ENCODE measurements around the gene CHMP5. TPM values are rescaled to one million over a fixed set of nuclear protein-coding genes. Genes with fewer than 3 reads are reported as not detected.
A peak's percentile ranks its signal among the peaks of the same experiment; 100 is the strongest.

Gene CHMP5
- total and polyA plus RNA-seq, 7 experiments from 2014 or later, result 21.4 to 74.6 (median 37.8) TPM

DNA sequence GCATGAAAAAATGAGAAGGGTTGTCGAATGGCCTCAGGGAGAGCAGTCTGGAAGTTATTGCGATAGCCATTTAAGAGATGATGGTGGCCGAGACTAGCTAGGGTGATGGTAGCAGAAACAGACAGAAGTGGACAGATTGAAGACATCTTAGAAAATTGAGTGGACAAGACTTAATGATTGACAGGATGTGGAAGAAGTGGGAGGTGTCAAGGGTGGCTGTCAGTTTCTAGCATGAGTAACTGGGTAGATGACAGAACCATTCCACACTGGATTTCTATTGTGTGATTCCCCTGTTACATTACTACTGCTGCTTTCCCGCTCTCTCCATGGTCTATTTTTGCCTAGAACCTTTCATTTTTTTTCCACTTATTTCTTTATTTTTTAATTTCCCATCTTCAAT is 12.6 kb downstream of the CHMP5 start:
- no peaks in the 10 kb centered on the region for H3K9me3 Mint-ChIP-seq
- Histone ChIP-seq H3K36me3 (ENCODE audit: control insufficient read depth in 2 of 3, insufficient read depth in 3 of 3, low read length in 3 of 3) (peaks cover 21 to 91% (median 39%) of the 10 kb centered on the region in 3 experiments), H3K27me3 (ENCODE audit: control insufficient read depth in 2 of 2, insufficient read depth in 2 of 2, low read length in 2 of 2) (no peaks in the 10 kb centered on the region), H3K9me3 (ENCODE audit: control insufficient read depth in 2 of 3, low read length in 3 of 3) (no peaks in the 10 kb centered on the region), H3K4me1 (ENCODE audit: control insufficient read depth in 2 of 2, insufficient read depth in 2 of 2, low read length in 2 of 2) (no peaks in the 10 kb centered on the region), H3K27ac (ENCODE audit: low read depth, low read length) (no peak overlapping the region), H3K4me3 (ENCODE audit: low read length) (no peak overlapping the region)
- CTCF ChIA-PET, result no interaction called here
- H3K4me1 Mint-ChIP-seq, result peaks cover 7 to 22% (median 8%) of the 10 kb centered on the region in 7 donors
- ATAC-seq (no peak), DNase-seq (no peak)
- H3K4me3 Mint-ChIP-seq, result no peak overlapping the region
- peaks cover 10 to 47% (median 15%) of the 10 kb centered on the region in 5 donors for H3K36me3 Mint-ChIP-seq
- H3K27me3 Mint-ChIP-seq, result no peaks in the 10 kb centered on the region
- POLR2A ChIA-PET, result interaction anchor here (1.1 kb wide), 1 partner anchor 13 kb away, joined by 3 read pairs; the partner anchor contains the start of gene NFX1
- intact Hi-C loops (cut with micrococcal nuclease), result no loop called here
- peak overlapping the region in 2 of 9 donors; percentile 13 to 84 for H3K27ac Mint-ChIP-seq

DNA sequence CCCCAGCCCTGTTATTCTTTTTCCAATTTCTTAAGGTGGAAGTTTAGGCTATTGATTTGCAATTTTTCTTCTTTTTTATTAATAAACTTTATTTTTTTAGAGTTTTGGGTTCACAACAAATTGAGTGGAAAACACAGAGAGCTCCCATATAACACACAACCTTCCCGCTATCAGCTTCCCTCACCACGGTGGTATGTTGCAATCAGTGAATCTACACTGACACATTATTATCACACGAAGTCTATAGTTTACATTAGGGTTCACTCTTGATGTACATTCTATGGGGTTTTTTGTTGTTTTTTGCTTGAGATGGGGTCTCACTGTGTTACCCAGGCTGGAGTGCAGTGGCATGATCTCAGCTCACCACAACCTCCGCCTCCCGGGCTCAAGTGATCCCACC is 20.7 kb downstream of the CHMP5 start:
- ChIA-PET POLR2A (interaction anchor here (0.9 to 1.4 kb wide), 3 partner anchors 10 to 130 kb away, joined by 3 to 5 read pairs (median 4); partner anchors contain the start of genes BAG1 and CHMP5), CTCF (no interaction called here)
- H3K4me3 ChIP-seq (ENCODE audit: low read length), result no peak overlapping the region
- DNase-seq, result no peak
- intact Hi-C loops (cut with micrococcal nuclease), result loop anchor here (5.0 kb wide), 3 partner anchors 47 to 337 kb away; no protein-coding TSS in a partner anchor
- H3K9me3 Mint-ChIP-seq, result peaks cover 0 to 4% (median 0%) of the 10 kb centered on the region in 11 donors
- H3K27ac Mint-ChIP-seq, result peak overlapping the region in 4 of 9 donors; percentile 36 to 52 (median 52)
- no peak for ATAC-seq
- no peaks in the 10 kb centered on the region for H3K27me3 ChIP-seq (ENCODE audit: control insufficient read depth in 2 of 2, insufficient read depth in 2 of 2, low read length in 2 of 2)
- H3K4me1 ChIP-seq (ENCODE audit: control insufficient read depth in 2 of 2, insufficient read depth in 2 of 2, low read length in 2 of 2), result peaks cover 0 to 18% of the 10 kb centered on the region in 2 donors
- H3K27ac ChIP-seq (ENCODE audit: low read depth, low read length), result no peak overlapping the region
- peaks cover 0 to 33% (median 12%) of the 10 kb centered on the region in 3 experiments for H3K36me3 ChIP-seq (ENCODE audit: control insufficient read depth in 2 of 3, insufficient read depth in 3 of 3, low read length in 3 of 3)
- H3K27me3 Mint-ChIP-seq, result peaks cover 0 to 4% (median 0%) of the 10 kb centered on the region in 5 donors
- H3K4me3 Mint-ChIP-seq, result no peak overlapping the region
- H3K9me3 ChIP-seq (ENCODE audit: control insufficient read depth in 2 of 3, low read length in 3 of 3), result no peaks in the 10 kb centered on the region
- peaks cover 10 to 22% (median 17%) of the 10 kb centered on the region in 7 donors for H3K4me1 Mint-ChIP-seq
- H3K36me3 Mint-ChIP-seq, result peaks cover 0 to 18% (median 11%) of the 10 kb centered on the region in 5 donors

DNA sequence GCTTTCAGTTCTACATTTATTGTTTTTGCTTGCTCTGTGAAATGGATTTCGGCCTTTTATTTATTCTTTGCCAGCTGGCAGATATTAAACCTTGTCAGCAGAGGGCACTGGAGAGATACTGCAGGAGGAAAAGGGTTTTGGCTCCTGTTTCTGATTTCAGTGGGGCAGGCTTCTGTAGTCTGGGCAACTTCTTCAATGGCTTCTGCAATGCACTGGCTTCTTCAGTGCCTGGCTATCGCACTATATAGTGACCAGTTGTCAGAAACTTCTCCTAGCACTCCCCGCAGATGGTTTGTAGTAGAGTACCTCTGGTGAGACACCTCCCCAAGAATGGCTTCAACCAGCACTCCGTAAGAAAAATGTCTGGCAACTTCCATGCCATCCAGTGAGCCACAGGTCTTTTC is 22.2 kb downstream of the CHMP5 start:
- Mint-ChIP-seq H3K27me3 (peaks cover 0 to 4% (median 0%) of the 10 kb centered on the region in 5 donors), H3K4me1 (peaks cover 15 to 38% (median 26%) of the 10 kb centered on the region in 7 donors), H3K4me3 (peak overlapping the region in 7 of 10 donors; percentile 2 to 74 (median 42)), H3K36me3 (peaks cover under 1 to 18% (median 9%) of the 10 kb centered on the region in 5 donors), H3K9me3 (peaks cover 0 to 4% (median 0%) of the 10 kb centered on the region in 11 donors), H3K27ac (peak overlapping the region in 8 of 9 donors; percentile 76 to 96 (median 89))
- intact Hi-C loops (cut with micrococcal nuclease), result loop anchor here (1.0 to 5.0 kb wide), 9 partner anchors 14 to 435 kb away; no protein-coding TSS in a partner anchor
- ChIA-PET CTCF (interaction anchor here (0.6 to 1.7 kb wide), 10 partner anchors 11 to 337 kb away, joined by 3 to 10 read pairs (median 3); partner anchors contain the start of genes BAG1 and CHMP5), POLR2A (interaction anchor here (0.6 to 2.0 kb wide), 8 partner anchors 10 to 1325 kb away, joined by 3 to 10 read pairs (median 4); partner anchors contain the start of genes DNAJA1 and NOL6)
- H3K4me3 ChIP-seq (ENCODE audit: low read length), result no peak overlapping the region
- ATAC-seq, result no peak
- peaks cover 11 to 28% of the 10 kb centered on the region in 2 donors for H3K4me1 ChIP-seq (ENCODE audit: control insufficient read depth in 2 of 2, insufficient read depth in 2 of 2, low read length in 2 of 2)
- peak overlapping the region; percentile 93 for H3K27ac ChIP-seq (ENCODE audit: low read depth, low read length)
- H3K9me3 ChIP-seq (ENCODE audit: control insufficient read depth in 2 of 3, low read length in 3 of 3), result no peaks in the 10 kb centered on the region
- peaks cover 0 to 23% (median 6%) of the 10 kb centered on the region in 3 experiments for H3K36me3 ChIP-seq (ENCODE audit: control insufficient read depth in 2 of 3, insufficient read depth in 3 of 3, low read length in 3 of 3)
- no peaks in the 10 kb centered on the region for H3K27me3 ChIP-seq (ENCODE audit: control insufficient read depth in 2 of 2, insufficient read depth in 2 of 2, low read length in 2 of 2)
- peak in 7 of 9 donors; percentile 52 to 80 (median 70) for DNase-seq

DNA sequence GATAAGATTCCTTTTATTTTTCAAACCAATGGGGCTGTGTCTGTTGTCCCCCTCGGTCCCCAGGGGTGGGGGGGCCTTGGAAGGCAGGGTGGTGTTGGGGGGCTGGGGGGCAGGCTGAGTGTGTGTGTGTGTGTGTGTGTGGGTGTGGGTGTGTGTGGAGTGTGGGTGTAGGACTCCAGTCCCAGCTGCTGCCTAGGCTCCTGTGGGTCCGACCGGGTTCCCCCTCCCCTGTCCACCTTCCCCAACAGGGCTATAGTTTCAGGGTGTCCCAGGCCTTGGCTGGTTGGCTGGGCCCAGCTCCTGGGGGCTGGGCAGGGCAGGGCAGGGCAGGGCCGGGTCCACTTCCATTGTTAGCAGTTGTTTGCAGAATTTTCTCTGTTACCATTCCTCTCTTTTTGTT is 23.4 kb downstream of the CHMP5 start:
- DNase-seq (peak in 1 of 9 donors; percentile 13), ATAC-seq (no peak)
- peaks cover 0 to 23% (median 5%) of the 10 kb centered on the region in 3 experiments for H3K36me3 ChIP-seq (ENCODE audit: control insufficient read depth in 2 of 3, insufficient read depth in 3 of 3, low read length in 3 of 3)
- H3K27me3 Mint-ChIP-seq, result peaks cover 0 to 4% (median 0%) of the 10 kb centered on the region in 5 donors
- no peaks in the 10 kb centered on the region for H3K27me3 ChIP-seq (ENCODE audit: control insufficient read depth in 2 of 2, insufficient read depth in 2 of 2, low read length in 2 of 2)
- CTCF ChIA-PET, result no interaction called here
- H3K4me1 ChIP-seq (ENCODE audit: control insufficient read depth in 2 of 2, insufficient read depth in 2 of 2, low read length in 2 of 2), result peaks cover 11 to 39% of the 10 kb centered on the region in 2 donors
- POLR2A ChIA-PET, result interaction anchor here (1.0 to 2.7 kb wide), 5 partner anchors 9 to 263 kb away, joined by 3 to 20 read pairs (median 7); partner anchors contain the start of gene DNAJA1
- peaks cover 0 to 4% (median 0%) of the 10 kb centered on the region in 11 donors for H3K9me3 Mint-ChIP-seq
- peaks cover 24 to 50% (median 38%) of the 10 kb centered on the region in 7 donors for H3K4me1 Mint-ChIP-seq
- H3K4me3 Mint-ChIP-seq, result peak overlapping the region in 7 of 10 donors; percentile 27 to 69 (median 60)
- H3K27ac Mint-ChIP-seq, result peak overlapping the region; percentile 72 to 99 (median 87)
- peak overlapping the region; percentile 93 for H3K27ac ChIP-seq (ENCODE audit: low read depth, low read length)
- H3K36me3 Mint-ChIP-seq, result peaks cover 7 to 19% (median 11%) of the 10 kb centered on the region in 5 donors
- intact Hi-C loops (cut with micrococcal nuclease), result loop anchor here (5.0 kb wide), 3 partner anchors 44 to 334 kb away; no protein-coding TSS in a partner anchor
- no peak overlapping the region for H3K4me3 ChIP-seq (ENCODE audit: low read length)
- no peaks in the 10 kb centered on the region for H3K9me3 ChIP-seq (ENCODE audit: control insufficient read depth in 2 of 3, low read length in 3 of 3)

DNA sequence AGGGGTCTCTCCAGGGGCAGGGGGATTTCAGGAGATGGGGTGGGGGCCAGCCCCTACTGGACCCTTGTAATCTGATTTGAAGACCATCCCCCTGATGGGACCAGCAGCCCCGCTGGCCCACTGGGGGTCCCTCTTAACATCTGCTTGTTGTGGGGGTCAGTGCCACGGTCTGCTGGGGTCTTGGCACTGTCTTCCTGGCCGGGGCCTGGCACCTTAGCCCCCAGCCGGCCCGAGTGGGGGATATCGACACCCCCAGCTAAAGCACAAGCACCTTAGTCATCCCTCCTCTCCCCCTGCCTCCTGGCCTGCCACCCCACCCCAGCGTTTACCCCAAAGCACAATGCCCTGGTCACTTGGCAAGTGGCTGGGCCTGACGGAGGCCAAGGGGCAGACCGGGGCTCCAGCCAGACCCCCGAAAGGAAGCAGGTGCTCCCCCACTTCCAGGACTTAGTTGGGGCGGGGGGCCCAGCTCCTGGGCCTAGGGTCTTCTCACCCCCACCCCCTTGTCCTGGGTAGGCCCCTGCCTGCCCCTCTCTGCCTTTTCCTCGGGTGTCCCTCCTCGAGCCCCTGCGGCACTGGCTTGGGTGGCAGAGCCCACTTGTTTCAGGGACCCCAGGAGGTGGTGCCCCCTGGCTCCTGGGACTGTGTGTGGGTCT is 24.1 kb downstream of the CHMP5 start:
- Mint-ChIP-seq H3K27me3 (peaks cover 0 to 4% (median 0%) of the 10 kb centered on the region in 5 donors), H3K27ac (peak overlapping the region; percentile 72 to 100 (median 96)), H3K4me3 (peak overlapping the region in 8 of 10 donors; percentile 20 to 95 (median 58)), H3K9me3 (peaks cover 0 to 4% (median 0%) of the 10 kb centered on the region in 11 donors), H3K36me3 (peaks cover 7 to 19% (median 11%) of the 10 kb centered on the region in 5 donors), H3K4me1 (peaks cover 26 to 57% (median 45%) of the 10 kb centered on the region in 7 donors)
- ChIA-PET POLR2A (interaction anchor here (0.7 to 2.7 kb wide), 7 partner anchors 10 to 263 kb away, joined by 3 to 29 read pairs (median 17); partner anchors contain the start of genes BAG1, CHMP5, DNAJA1 and NOL6), CTCF (interaction anchor here (1.2 kb wide), 1 partner anchor 63 kb away, joined by 3 read pairs; no protein-coding TSS in a partner anchor)
- H3K27ac ChIP-seq (ENCODE audit: low read depth, low read length), result peak overlapping the region; percentile 93
- H3K27me3 ChIP-seq (ENCODE audit: control insufficient read depth in 2 of 2, insufficient read depth in 2 of 2, low read length in 2 of 2), result no peaks in the 10 kb centered on the region
- H3K4me1 ChIP-seq (ENCODE audit: control insufficient read depth in 2 of 2, insufficient read depth in 2 of 2, low read length in 2 of 2), result peaks cover 11 to 44% of the 10 kb centered on the region in 2 donors
- H3K36me3 ChIP-seq (ENCODE audit: control insufficient read depth in 2 of 3, insufficient read depth in 3 of 3, low read length in 3 of 3), result peaks cover 0 to 16% (median 5%) of the 10 kb centered on the region in 3 experiments
- DNase-seq, result peak in 1 of 9 donors; percentile 13
- H3K9me3 ChIP-seq (ENCODE audit: control insufficient read depth in 2 of 3, low read length in 3 of 3), result no peaks in the 10 kb centered on the region
- intact Hi-C loops (cut with micrococcal nuclease), result loop anchor here (5.0 kb wide), 3 partner anchors 43 to 333 kb away; no protein-coding TSS in a partner anchor
- H3K4me3 ChIP-seq (ENCODE audit: low read length), result no peak overlapping the region
- ATAC-seq, result no peak

DNA sequence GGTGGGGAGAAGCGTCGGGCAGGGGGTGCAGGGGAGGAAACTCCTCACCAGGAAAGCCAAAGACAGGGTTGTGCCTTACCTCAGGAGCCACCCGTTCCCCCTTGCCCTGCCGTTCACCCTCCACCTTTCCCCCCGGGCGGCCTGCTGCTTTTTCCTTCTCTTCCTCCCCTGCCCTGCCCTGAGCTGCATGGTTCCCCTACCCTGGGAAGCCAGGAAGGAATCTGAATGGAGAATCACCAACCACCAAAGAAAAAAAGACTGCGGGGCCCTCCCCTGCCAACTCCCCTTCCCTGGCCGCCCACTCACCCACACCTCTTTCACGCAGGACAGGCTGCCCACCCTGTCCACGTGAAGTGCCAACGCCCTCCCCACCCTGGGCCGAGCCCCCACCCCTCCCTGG is 24.6 kb downstream of the CHMP5 start:
- H3K36me3 ChIP-seq (ENCODE audit: control insufficient read depth in 2 of 3, insufficient read depth in 3 of 3, low read length in 3 of 3), result peaks cover 0 to 16% (median 6%) of the 10 kb centered on the region in 3 experiments
- peak overlapping the region; percentile 76 for H3K4me3 ChIP-seq (ENCODE audit: low read length)
- H3K4me1 Mint-ChIP-seq, result peaks cover 30 to 62% (median 50%) of the 10 kb centered on the region in 7 donors
- peak overlapping the region; percentile 93 for H3K27ac ChIP-seq (ENCODE audit: low read depth, low read length)
- H3K4me3 Mint-ChIP-seq, result peak overlapping the region; percentile 83 to 99 (median 94)
- ChIA-PET CTCF (interaction anchor here (0.6 to 1.7 kb wide), 3 partner anchors 24 to 64 kb away, joined by 3 to 6 read pairs (median 4); partner anchors contain the start of gene CHMP5), POLR2A (interaction anchor here (0.5 to 2.7 kb wide), 23 partner anchors 8 to 888 kb away, joined by 3 to 29 read pairs (median 4); partner anchors contain the start of genes AQP3, BAG1, CHMP5 and DNAJA1)
- H3K27me3 Mint-ChIP-seq, result peaks cover 0 to 4% (median 0%) of the 10 kb centered on the region in 5 donors
- no peaks in the 10 kb centered on the region for H3K27me3 ChIP-seq (ENCODE audit: control insufficient read depth in 2 of 2, insufficient read depth in 2 of 2, low read length in 2 of 2)
- DNase-seq (peak in 7 of 9 donors; percentile 15 to 48 (median 29)), ATAC-seq (no peak)
- intact Hi-C loops (cut with micrococcal nuclease), result loop anchor here (5.0 kb wide), 3 partner anchors 43 to 333 kb away; no protein-coding TSS in a partner anchor
- peaks cover 11 to 44% of the 10 kb centered on the region in 2 donors for H3K4me1 ChIP-seq (ENCODE audit: control insufficient read depth in 2 of 2, insufficient read depth in 2 of 2, low read length in 2 of 2)
- peak overlapping the region; percentile 96 to 100 (median 99) for H3K27ac Mint-ChIP-seq
- peaks cover 8 to 20% (median 13%) of the 10 kb centered on the region in 5 donors for H3K36me3 Mint-ChIP-seq
- no peaks in the 10 kb centered on the region for H3K9me3 ChIP-seq (ENCODE audit: control insufficient read depth in 2 of 3, low read length in 3 of 3)
- peaks cover 0 to 4% (median 0%) of the 10 kb centered on the region in 11 donors for H3K9me3 Mint-ChIP-seq
